Right lobe of liver (tissue), 4 donors: Measurements from ENCODE around the gene PRADC1.

Experiments
- CTCF ChIP-seq, 4 donors: fragments of 200-600 bp in 3 of 4; fragments of 450-650 bp in 1 of 4; IDR thresholded peaks; one replicate each; pipeline versions ENCODE4 v1.5.1 to v1.8.0; 2016 to 2022; ENCODE audit warnings: antibody characterized with exemption in 4 of 4, mild to moderate bottlenecking in 2 of 4
- POLR2A ChIP-seq: fragments of 450-650 bp; IDR thresholded peaks from one replicate; pipeline ENCODE4 v1.6.1; 2017; ENCODE audit warnings: antibody characterized with exemption, mild to moderate bottlenecking
- donor health status: DM: no; HTN: no; CAD: no.
- donor health status: DM: no; HTN: no; CAD: no.
- donor health status: DM: no; HTN: yes; CAD: no.

- TF ChIP-seq CTCF (IDR thresholded peaks at IDR 0.05) (no peak), POLR2A (no peak)
Observed at GRCh38 chr2:73217826-73218225, 15.2 kb downstream of the PRADC1 start.
